Stimulated activated CD4-positive, alpha-beta T cell treated with anti-CD3 and anti-CD28 coated beads, Interleukin-4, amount 100 ng/mL, for 48 hours (primary cell): Measurements from ENCODE around the gene DUSP16.
"Not testable (repeated sequence)": the region's sequence is repeated elsewhere in the genome, so short reads cannot be mapped to it uniquely, and the experiment has no call there.

Experiments used
- DNase-seq, 2 donors: peaks; one replicate each; pipeline ENCODE4 v3.0.0-alpha.2; 2020; ENCODE audit warnings: low read depth in 2 of 2

Gene DUSP16

DNA sequence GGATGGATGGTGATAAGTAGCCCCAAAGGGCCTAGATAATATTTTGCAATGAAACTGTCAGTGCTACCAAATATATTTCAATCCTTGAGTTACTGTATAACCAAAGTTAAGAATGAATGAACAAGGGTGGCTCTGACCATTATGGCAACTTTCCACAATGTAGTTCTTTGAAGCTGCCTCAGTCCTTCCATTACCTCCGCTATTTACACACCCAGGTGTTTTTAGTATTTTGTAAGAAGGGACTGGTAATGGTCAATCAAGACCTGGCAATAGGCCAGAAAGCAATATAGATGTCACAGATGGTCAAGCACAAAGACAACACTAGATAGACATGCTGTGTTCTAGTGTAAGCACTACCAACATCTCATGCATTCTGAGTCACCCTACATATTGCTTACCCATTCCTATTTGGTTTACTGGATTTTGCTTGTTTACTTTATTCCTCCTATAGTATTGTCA is 16.3 kb downstream of the DUSP16 start:
- no peak for DNase-seq

DNA sequence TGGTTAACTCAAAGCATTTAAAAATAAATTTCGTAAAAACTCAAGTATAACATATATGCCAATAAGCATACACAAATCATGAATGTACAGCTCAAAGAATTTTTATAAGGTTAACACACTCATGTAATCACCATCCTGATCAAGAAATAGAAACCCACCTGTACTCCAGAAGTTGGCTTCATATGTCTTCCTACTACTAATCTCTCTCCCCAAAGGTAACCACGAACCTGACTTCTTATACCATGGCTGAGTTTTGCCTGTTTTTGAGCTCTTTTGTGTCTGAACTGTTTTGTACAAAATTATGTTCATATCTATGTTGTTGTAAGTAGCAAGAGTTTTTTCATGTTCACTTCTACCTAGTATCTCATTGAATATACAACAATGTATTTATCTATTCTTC is 18.7 kb downstream of the DUSP16 start:
- DNase-seq: no peak

- no peak for DNase-seq
Measured at GRCh38 chr12:12542964-12543363, 19.7 kb downstream of the DUSP16 start.

DNA sequence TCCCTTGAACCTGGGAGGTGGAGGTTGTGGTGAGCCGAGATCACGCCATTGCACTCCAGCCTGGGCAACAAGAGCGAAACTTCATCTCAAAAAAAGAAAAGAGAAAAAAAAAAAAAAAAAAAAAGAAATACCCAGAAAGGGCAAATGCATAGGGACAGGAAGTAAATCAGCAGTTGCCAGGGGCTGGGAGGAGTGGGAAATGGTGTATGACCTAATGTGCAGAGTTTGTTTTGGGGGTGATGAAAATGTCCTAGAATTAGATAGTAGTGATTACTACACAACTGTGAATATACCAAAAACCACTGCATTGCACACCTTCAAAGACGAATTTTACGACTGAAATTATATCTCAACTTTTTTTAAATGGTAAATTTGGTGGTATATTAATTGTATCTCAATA is 20.4 kb downstream of the DUSP16 start:
- no peak for DNase-seq

- DNase-seq: no peak
Measured at GRCh38 chr12:12541782-12542181, 20.9 kb downstream of the DUSP16 start.

DNA sequence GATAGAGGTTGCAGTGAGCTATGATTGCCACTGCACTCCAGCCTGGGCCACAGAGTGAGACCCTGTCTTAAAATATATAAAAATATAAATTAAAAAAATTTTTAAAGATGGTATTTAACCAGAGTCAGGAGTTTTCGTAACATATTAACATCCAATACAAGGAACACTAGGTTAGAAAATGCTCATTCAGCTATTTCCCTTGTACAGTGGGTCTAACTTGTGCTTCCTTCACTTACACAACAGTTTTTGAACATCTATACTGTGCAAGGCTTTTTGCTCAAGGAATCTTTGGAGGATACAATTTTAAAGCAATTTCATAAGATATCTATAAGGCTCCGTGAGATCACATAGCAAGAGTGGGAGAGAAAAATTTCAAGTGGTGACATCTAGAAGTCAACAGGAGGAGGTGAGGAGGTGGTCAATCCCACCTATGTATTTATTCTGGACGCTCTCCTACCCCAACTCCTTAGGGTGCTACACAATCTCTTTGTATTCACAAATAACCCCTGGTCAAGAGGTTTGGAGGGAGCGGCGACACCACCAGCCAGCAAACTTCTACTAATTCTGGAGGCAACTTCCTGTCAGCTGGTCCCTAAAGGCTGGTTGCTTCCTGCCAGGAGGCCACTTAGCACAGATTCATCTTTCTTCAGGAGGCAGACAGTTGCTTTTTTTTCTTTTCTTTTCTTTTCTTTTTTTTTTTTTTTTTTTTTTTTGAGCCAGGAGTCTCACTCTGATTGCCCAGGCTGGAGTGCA is 22.2 kb downstream of the DUSP16 start:
- no peak for DNase-seq

DNA sequence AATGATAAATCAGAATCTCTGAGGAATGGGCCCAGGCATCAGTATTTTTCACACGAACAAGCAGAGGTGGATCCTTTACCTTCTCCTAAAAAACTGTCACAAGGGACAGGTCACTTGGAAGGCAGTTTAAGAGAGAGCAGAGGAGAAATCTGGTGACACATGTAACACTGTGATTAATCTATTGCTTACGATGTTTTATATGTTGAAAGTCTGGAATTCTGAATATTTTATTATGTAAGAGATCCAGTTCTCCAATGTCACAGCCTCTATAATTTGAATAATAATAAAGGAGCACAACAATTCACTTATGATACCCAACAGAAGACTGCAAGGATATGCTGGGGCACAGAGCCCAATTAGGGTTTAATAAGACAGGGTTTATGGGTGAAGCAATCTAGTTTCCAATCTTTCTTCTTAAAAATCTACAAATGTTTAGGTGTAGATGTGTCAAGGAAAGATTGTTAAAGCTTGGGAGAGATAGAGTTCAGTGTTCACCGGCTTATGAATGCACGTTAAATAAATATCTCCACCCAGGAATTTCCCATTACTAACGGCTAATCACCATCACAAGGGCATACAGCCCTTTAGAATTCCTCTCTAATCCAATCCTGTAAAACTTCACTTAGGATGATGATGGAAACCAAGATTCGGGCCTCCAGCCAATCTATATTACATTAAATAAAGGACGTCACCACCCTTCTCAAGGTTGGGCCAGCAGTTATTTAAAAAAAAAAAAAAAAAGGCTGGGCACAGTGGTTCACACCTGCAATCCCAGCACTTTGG is 23.4 kb downstream of the DUSP16 start:
- DNase-seq: no peak

GRCh38 chr12:12538535-12538934 is 24.1 kb downstream of the DUSP16 start:
- DNase-seq: no peak

- no peak for DNase-seq
Measured at GRCh38 chr12:12537421-12537820, 25.2 kb downstream of the DUSP16 start.

GRCh38 chr12:12534975-12535374 is 27.7 kb downstream of the DUSP16 start:
- DNase-seq: no peak

- no peak for DNase-seq
Measured at GRCh38 chr12:12534166-12534866, 28.3 kb downstream of the DUSP16 start.

- no peak for DNase-seq
Measured at GRCh38 chr12:12533238-12533829, 29.3 kb downstream of the DUSP16 start.

DNA sequence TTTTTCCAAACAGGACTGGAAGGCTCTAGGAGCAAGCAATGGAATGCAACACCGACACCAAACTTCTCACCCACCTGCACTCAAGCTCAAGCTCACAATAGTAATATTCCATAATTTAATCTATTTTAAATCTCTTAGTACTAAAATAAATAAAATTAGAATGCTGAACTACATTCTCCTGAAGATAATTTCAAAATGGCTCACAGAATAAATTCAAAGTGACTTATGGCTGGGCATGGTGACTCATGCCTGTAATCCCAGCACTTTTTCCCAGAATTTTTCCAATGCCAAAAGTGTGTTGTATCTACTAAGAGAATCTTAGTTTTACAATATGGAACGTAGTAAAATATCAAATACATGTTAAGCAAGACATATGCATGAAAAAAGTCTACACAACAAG is 31.5 kb downstream of the DUSP16 start:
- no peak for DNase-seq

DNA sequence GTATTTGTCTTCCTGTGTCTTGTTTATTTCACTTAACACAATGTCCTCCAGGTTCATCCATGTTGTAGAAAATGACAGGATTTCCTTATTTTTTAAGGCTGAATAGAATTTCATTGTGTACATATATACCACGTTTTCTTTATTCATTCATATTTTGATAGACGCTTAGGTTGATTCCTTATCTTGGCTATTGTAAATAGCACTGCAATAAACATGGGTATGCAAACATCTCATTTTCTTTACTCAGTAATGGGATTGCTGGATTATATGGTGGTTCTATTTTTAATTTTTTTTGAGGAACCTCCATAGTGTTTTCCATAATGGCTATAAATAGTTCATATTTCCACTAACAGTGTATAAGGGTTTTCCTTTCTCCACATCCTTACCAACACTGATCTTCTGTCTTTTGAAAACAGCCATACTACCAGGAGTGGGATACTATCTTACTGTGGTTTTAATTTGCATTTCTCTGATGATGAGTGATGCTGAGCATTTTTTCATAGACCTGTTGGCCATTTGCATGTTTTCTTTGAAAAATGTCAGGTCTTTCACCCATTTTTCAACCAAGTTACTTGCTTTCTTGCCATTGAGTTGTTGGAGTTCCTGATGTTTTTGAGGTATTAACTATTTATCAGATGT is 32.8 kb downstream of the DUSP16 start:
- DNase-seq: no peak

DNA sequence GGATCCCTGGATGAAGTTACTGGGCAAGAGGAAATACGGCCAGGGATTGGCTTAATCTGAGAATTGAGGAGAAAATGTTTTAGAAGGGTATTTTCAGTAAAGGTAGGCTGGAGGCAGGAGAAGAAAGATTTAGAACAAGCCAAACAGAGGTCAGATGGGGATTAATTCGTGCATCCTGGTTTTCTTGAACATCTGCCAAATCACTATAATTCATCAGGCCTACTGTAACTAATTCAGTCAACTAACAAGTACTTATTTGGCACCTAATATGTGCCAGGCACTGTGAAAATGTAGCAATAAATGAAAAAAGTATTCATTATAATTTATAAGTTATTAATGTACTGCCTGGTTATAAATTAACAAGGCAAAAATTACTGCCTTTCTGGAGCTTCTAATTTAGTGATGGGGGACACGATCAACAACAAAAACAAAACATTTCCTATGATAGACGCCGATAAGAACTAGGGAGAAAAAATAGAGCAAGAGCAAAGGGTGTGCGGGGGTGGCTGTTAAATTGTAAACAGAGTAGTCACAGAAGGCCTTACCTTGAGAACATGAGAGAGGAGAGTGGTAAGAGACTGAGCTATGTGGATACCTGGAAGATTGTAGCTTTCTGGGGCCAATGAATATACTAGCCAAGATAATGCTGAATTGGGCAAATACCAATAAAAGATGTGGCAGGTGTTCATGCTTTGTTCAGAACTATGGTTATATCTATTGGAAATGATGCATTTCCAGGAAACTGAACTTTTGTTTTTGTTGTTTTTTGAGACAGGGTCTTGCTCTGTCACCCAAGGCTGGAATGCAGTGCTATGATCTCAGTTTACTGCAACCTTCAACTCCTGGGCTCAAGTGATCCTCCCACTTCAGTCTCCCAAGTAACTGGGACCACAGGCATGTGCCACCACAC is 34.0 kb downstream of the DUSP16 start:
- DNase-seq: no peak

DNA sequence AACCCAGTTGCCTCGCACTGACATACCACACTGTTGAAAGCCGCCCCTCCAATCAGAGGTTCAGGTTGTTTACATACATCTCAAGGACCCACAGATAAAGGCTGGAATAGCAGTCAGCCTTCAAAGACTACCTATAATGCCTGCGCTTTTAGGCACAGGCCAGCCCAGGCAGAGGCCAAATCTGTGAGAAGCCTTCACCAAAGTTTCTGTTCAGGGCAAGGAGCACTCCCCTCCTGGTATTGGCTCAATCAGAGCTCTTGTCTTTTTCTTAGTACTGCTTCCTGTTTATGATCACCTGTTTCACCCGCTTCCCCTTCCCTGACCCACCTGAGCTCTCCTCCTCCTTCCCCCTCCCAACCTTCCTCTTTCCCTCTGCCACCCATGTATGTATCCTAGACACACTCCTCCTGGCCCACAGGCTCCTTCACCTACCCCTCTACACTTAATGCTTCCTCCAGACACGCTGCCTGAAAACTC is 34.8 kb downstream of the DUSP16 start:
- no peak for DNase-seq

DNA sequence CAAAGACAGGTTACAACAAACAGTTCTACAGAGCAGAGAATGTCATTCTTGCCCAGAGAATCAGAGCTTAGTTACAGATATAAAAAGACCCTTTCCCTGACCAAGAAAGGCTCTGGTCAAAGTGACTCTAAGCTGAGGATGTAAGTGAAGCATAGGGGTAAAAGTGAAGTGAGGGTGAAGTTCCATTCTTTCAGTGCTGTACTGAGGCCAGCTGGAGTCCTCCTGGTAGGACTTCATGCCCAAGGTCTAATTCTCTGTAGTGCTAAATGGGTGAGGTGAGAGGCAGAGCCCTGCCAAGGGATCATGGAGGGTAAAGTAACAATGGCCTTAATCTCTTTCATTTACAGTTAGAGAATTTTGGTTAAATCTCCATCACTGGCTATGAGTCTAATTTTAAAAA is 38.5 kb downstream of the DUSP16 start:
- no peak for DNase-seq

GRCh38 chr12:12523229-12523628 is 39.4 kb downstream of the DUSP16 start:
- no peak for DNase-seq

DNA sequence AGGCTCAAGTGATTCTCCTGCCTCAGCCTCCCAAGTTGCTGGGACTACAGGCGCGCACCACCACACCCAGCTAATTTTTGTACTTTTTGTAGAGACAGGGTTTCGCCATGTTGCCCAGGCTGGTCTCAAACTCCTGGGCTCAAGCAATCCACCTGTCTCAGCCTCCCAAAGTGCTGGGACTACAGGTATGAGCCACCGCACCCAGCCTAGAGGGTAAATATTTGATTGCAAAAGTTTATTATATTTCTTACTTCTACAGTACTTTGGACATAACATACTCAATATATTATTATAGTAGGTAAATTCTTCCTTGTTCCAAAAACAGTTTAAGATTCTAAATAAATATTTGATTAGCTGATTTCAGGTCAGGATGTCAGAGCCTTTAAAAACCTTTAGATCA is 40.0 kb downstream of the DUSP16 start:
- not testable (repeated sequence) for DNase-seq

GRCh38 chr12:12521888-12522287 is 40.8 kb downstream of the DUSP16 start:
- no peak for DNase-seq
